NCI-H146 treated with DMSO at 0.1 percent for 48 hours (cell line): ENCODE measurements around the gene ELP4.
A peak's percentile ranks its signal among the peaks of the same experiment; 100 is the strongest.
"Not testable (repeated sequence)": the region's sequence is repeated elsewhere in the genome, so short reads cannot be mapped to it uniquely, and the experiment has no call there.

Source experiments
- DNase-seq: peaks from one replicate; lab custom pipeline; 2025; ENCODE audit not compliant: unreplicated experiment; lab: John Stamatoyannopoulos, UW

ELP4 gene

DNA sequence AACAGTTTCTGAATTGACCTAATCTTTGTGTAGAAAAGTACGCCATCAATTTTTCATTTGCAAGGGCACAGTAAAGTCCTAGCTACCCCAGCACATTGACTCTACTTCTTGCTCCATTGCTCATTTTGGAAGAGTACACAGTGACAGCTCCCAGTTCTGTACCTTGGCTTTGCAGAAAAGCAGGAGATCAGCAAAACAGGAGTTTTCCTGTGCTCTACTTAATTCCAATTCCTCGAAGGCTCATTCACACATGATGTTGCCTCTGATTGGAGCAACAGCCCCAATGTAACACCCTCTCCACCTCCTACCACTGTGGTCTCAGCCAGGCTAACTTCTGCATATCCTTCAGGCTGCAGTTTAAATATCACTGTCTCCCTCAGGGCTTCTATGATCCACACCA lies 182.9 kb downstream of the ELP4 start:
- no peak for DNase-seq

- DNase-seq = not testable (repeated sequence)
Measured at GRCh38 chr11:31697049-31697448, 187.5 kb downstream of the ELP4 start.

GRCh38 chr11:31699066-31699465 lies 189.5 kb downstream of the ELP4 start:
- no peak for DNase-seq

DNA sequence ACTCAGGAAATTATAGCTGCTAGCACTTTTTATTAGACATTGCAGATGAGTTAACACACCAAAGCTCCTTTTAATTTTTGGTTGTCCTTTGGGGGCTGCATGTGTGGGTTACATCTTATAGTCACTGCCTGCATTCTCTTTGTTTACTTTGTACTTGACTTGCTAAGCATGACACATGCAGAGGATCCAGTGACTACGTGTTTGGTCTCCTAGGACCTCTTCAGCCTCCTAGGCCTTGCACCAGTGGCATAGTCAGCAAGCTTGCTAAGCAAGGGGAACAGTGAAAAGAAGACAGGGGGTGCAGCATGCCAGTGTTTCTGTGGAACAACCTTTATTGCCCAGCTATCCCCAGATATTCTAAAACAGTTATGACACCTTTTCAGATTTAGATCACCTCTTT lies 193.4 kb downstream of the ELP4 start:
- DNase-seq = no peak

DNA sequence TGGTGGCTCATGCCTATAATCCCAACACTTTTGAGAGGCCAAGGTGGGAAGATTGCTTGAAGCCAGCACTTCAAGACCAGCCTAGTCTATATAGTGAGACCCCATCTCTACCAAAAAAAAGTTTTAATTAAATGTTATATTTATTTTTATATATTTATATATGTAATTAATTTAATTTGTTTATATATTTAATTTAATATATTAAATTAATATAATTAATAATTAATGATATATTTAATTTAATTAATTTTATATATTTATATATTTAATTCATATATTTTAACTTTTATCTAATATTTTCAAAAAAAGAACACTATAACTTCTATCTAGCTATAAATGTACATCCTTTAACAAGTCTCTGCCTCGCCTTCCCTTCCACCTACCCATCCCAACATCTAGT lies 196.8 kb downstream of the ELP4 start:
- no peak for DNase-seq

DNA sequence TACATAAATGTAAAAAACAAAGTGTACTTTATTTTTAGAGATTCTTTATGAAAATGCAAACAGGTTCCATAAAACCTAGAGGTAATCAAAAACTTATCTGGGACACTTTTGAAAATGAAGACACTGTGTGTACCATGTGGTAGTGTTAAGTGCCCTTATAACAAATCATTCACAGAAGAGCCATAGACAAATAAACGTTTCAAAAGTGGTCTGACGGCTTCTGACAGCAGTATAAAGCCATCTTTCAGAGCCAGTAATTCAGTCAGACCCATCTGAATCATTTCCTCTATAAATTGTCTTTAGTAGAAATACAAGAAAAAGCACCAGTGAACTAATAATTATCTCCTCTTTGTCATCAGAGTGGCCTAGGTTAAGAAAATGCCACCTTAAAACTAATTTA lies 201.6 kb downstream of the ELP4 start:
- peak; percentile 2 for DNase-seq

- no peak for DNase-seq
Measured at GRCh38 chr11:31712851-31713250, 203.3 kb downstream of the ELP4 start.

DNA sequence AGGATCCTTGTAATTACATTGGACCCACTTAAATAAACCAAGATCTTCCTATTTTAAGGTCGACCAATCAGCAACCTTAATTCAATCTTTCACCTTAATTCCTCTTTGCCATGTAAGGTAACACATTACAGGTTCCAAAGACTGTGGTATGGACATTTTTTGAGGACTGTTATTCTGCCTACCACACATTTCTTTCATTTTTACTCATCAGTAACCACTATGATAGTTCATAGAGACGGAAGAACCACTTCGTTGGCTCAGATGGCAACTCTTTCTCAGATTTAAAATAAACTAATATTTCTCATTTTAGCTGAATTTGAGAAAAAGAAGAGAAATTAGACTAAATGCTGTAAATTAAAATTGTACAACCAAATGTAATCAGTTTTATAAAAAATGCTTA lies 205.3 kb downstream of the ELP4 start:
- DNase-seq = no peak

DNA sequence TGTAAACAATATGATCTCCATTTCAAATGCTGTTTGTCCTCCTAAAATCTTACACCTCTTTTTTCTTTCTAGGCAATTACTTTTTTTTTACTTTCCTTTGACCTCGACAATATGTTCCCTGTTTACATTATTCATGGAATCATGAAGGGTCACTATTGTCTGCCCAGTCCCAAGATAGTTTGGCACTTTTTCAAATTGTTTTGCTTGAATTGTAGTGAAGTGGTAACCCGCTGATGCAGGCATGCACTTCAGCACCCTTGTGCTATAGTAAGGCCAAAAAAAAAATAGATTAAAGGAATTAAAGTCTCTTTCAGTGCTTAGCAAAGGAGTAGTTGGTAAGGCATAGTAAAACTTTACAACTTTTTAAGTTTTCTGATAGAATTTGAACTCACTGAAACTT lies 210.7 kb downstream of the ELP4 start:
- DNase-seq = no peak

DNA sequence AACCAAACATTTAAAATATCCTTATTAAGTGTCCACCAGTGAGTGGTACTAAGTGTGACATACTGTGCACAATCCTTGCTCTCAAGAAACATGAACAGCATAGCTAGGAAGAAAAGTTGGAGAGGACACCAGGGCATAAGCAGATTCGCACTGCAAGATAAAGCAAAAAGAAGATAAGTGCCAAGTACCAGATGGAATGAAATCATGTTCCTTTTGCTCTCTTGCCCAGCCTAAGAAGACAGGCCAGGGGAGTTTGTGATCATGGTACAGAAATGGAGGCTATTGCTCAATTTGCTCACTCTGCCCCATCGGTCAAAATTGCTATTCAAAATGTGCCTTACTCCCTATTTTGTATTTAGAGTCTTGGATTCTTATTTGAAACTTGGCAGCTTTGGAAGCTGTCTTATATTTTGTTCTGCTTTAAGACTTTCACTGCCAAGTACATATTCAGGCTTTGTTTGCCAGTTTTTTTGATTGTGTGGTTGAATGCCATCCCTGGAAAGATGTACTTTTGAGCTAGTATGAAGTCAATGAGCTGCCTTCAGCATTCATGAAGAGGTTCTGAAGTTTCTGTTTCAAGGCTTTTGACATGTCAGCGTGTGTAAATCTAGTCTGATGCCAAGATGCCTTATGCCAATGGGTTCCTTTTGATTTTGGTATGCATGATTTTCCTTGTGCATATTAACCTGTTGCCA lies 211.3 kb downstream of the ELP4 start:
- DNase-seq = no peak

DNA sequence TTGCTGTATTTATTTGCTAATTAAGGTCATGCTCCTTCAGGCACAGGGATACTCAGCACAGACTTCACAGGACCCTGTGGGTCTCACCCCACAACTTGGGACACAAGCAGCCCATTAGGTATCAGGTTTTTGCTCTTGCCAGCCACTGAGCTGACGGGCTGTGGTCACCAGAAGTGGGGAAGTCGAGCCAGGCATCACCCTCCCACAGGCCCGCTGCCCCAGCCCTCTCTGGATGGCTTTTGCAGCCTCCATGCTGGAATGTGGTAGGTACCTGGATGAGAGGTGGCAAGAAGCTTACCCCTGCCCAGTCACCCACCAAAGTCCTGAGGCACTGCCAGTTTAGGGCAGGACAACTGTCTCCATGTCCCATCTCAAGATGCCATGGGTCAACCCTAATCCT lies 213.2 kb downstream of the ELP4 start:
- DNase-seq = no peak

DNA sequence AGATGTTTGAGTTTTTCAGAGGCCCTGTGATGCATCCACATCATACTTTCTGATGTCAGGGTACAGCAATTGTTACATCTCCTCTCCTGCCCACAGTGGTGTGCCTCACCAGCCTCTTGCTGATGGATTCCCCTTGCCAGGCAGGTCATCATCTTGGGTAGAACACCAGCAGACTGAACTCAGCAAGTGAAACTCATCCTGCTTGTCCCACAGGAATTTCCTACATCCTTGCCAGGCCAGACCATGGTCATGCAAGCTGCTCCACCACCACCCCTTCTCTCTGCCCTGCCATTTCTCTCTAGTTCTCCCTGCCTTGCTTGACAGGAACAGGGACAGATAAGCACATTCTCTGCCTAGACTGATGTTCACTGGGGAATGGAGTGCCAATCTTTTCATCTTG lies 215.6 kb downstream of the ELP4 start:
- DNase-seq = no peak

DNA sequence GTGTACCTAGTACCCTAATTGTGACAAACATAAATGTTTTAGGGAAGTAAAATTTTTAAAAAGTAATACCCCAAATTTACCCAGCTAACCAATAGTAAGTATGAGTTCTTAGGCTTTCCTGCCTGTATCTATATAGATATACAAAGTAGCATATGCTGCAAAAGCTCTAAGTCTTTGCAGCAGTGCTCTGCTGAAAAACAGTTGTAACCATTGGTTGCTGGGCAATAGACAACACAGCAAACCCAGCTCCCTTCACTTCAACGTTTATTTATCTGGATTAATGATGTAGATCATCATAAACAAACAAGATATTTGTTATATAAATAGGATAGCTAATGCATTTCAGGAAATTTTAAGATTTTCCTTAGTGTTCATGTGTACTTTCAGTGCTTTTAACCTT lies 218.9 kb downstream of the ELP4 start:
- DNase-seq = no peak

DNA sequence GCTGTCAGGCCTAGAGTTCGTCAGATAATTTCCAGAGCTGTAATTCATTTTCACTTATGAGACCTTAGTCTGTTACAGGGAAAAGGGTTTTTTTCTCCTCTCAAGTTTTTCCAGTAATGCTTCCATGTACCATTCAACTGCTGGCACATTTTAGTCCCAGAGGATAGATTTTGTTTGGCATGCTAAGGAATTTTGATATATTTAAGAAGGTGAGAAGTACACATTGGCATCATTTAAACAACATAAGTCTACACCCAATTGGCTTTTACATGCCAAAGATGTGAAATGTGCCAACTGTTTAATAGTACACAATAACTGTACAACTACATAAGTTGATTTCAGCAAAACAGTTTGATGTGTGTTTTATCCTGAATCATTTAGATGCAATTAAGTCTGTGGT lies 230.6 kb downstream of the ELP4 start:
- DNase-seq = no peak

DNA sequence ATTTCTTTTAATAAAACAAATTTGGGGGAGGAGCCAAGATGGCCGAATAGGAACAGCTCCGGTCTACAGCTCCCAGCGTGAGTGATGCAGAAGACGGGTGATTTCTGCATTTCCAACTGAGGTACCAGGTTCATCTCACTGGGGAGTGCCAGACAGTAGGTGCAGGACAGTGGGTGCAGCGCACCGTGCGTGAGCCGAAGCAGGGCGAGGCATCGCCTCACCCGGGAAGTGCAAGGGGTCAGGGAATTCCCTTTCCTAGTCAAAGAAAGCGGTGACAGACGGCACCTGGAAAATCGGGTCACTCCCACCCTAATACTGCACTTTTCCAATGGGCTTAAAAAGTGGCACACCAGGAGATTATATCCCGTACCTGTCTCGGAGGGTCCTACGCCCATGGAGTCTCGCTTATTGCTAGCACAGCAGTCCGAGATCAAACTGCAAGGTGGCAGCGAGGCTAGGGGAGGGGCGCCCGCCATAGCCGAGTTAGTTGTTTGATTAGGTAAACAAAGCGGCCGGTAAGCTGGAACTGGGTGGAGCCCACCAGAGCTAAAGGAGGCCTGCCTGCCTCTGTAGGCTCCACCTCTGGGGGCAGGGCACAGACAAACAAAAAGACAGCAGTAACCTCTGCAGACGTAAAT lies 231.3 kb downstream of the ELP4 start:
- not testable (repeated sequence) for DNase-seq

GRCh38 chr11:31747581-31747980 lies 238.0 kb downstream of the ELP4 start:
- no peak for DNase-seq

- no peak for DNase-seq
Measured at GRCh38 chr11:31757260-31757835, 247.8 kb downstream of the ELP4 start.

DNA sequence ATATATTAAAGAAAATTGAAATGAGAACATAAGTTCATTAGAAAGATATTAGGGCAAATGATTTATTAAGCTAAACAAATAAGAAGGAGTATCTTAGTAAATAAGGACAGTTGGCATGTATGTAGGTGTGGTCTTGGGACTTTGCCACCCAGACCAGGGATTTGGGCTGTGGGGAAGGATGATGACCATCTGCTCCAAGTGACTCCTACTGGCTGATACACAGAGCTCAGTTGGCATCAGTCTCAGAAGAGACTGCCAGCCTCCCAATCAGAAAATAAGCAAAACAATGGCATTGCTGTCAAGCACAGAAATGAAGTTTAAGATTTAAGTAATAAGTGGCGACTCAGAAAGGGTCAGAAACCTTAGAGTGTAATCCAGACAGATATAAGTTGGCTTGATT lies 252.1 kb downstream of the ELP4 start:
- DNase-seq = no peak

GRCh38 chr11:31763296-31763695 lies 253.7 kb downstream of the ELP4 start:
- no peak for DNase-seq

- no peak for DNase-seq
Measured at GRCh38 chr11:31764261-31764660, 254.7 kb downstream of the ELP4 start.

- no peak for DNase-seq
Measured at GRCh38 chr11:31764766-31765165, 255.2 kb downstream of the ELP4 start.

DNA sequence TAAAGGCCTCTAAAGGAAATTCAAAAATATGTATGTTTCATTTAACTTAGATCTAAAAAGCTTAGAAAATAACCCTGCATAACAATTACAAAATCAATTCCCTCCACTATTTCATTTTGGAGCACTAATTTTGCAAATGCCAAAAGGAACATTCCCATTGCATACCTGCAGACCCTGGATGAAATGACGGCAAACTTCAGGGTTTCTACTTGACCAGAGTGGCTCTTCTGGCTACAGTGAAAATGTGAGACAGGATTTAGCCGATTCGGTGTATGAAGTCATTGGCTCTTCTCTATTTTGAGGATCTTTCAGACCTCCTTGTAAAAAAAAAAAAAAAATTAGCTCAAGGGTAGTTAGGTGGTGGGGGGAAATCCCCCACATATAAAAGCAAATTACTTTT lies 257.5 kb downstream of the ELP4 start:
- DNase-seq = no peak

DNA sequence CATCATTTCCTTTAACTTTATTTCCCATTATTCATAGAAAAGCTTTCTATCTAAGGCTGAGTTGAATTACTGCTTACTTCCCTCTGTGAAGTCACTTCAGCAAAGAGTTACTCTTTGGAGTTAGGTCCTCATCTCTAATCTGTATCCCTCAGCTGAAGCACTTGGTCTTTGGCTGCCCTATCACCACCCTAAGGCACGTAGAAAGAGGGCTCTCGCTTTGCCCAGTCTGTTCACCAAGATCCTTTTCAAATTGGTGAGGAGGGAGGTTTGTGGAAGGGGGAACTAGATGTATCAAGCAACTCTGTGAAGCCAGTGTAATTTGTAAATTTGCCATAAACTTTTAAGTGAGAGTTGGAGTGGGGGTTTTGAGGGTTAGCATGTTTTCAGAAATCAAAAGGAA lies 258.1 kb downstream of the ELP4 start:
- no peak for DNase-seq
